DOHH2 (cell line): ENCODE measurements around the gene DNAJC15.

ENCODE experiments used
- EZH2phosphoT487 ChIP-seq: fragments of 200-600 bp; sonication (generic); IDR thresholded peaks from 2 replicates; pipeline ENCODE4 v1.6.1; 2017; ENCODE audit warnings: borderline replicate concordance, mild to moderate bottlenecking, antibody characterized with exemption, low read length, moderate library complexity, mixed read lengths
- TF ChIP-seq, protein P1 (sequence below): fragments of 200-600 bp; sonication (generic); IDR thresholded peaks from one replicate; pipeline ENCODE4 v1.5.1; 2014; ENCODE audit warnings: antibody characterized with exemption, mild to moderate bottlenecking, low read depth, low read length; ENCODE audit not compliant: poor library complexity, severe bottlenecking

GRCh38 chr13:42994878-42995277 lies 28.5 kb upstream of the DNAJC15 start:
- TF ChIP-seq, protein P1, sequence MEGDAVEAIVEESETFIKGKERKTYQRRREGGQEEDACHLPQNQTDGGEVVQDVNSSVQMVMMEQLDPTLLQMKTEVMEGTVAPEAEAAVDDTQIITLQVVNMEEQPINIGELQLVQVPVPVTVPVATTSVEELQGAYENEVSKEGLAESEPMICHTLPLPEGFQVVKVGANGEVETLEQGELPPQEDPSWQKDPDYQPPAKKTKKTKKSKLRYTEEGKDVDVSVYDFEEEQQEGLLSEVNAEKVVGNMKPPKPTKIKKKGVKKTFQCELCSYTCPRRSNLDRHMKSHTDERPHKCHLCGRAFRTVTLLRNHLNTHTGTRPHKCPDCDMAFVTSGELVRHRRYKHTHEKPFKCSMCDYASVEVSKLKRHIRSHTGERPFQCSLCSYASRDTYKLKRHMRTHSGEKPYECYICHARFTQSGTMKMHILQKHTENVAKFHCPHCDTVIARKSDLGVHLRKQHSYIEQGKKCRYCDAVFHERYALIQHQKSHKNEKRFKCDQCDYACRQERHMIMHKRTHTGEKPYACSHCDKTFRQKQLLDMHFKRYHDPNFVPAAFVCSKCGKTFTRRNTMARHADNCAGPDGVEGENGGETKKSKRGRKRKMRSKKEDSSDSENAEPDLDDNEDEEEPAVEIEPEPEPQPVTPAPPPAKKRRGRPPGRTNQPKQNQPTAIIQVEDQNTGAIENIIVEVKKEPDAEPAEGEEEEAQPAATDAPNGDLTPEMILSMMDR = no peak
- no peak for TF ChIP-seq EZH2phosphoT487
